Mesenteric fat pad (tissue), 1 donor: ENCODE measurements around the gene ASTN2. TPM values are rescaled to one million over a fixed set of nuclear protein-coding genes. Genes with fewer than 3 reads are reported as not detected.

Source experiments
- DNase-seq: peaks from one replicate; pipeline ENCODE4 v3.0.0-alpha.2; 2020; ENCODE audit warnings: low spot score
- total RNA-seq: library from RNA; stranded (reverse); fragmentation: NEBNext Ultra II Directional; extraction: Animal tissue kit (Norgen Biotek cat#: 25700); gene quantifications from one replicate; pipeline ENCODE4 v1.2.1, GENCODE V29; 2021
- donor health status: DM: yes; HTN: yes; CAD: no.

ASTN2 gene
- total RNA-seq, 1 donor from 2014 or later: 3.1 TPM

- no peak for DNase-seq
Observed at GRCh38 chr9:116451500-116452115, 963.2 kb downstream of the ASTN2 start.

GRCh38 chr9:116450378-116451139, 964.3 kb downstream of the ASTN2 start:
- DNase-seq: no peak

DNA sequence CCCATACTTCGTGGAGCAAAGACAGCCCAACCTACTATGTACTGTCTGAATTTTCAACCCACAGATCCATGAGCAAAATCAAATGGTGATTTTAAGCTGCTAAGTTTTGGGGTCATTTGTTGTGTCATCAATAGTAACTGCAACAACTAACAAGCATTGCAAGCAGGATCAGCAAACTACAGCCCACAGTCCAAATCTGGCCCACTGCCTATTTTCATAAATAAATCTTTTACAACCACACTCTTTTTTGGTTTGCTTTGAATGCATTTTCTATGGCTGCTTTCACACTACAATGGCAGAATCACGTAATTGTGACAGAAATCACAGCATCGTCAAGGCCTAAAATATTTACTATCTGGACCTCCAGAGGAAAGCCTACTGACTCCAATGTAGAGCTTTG, 964.9 kb downstream of the ASTN2 start:
- DNase-seq: no peak

- no peak for DNase-seq
Observed at GRCh38 chr9:116448431-116448830, 966.4 kb downstream of the ASTN2 start.

DNA sequence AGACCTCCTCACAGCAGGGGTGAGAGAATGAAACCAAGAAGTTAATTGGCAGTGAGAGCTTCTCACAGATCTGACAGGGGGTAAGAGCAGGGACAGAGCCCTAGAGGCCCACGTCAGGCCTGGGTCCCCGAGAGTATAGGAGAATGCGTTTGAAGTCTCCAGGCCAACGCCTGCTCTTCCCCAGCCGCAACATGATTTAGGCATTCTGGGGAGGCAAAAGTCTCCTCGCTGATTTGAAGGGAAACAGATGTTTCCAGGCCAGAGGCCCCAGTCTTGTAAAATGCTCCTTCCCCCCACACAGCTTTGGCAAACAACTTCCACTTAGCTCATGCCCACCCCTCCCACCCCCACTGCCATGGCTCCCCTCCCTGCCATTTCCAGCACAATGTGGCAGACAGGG, 966.9 kb downstream of the ASTN2 start:
- no peak for DNase-seq

DNA sequence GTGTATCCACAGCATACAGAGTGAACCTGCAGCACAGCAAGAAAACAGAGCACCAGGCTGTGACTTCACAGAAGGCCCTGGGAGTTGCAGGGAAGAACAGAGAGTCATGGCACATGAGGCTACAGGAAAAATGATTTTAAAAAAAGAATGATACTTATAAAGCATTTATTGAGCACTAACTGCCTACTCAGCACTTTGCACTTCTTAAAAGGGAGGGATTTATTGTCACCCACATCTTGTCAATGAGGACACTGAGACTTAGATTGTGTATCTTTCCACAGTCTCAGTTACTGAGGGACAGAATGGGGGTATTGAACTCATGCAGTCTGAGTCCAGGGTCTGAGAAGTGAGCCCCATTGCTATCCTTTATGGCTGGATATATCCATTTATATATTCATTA, 972.3 kb downstream of the ASTN2 start:
- no peak for DNase-seq

- DNase-seq: no peak
Observed at GRCh38 chr9:116437411-116438370, 977.2 kb downstream of the ASTN2 start.

GRCh38 chr9:116436121-116436520, 978.7 kb downstream of the ASTN2 start:
- DNase-seq: no peak

DNA sequence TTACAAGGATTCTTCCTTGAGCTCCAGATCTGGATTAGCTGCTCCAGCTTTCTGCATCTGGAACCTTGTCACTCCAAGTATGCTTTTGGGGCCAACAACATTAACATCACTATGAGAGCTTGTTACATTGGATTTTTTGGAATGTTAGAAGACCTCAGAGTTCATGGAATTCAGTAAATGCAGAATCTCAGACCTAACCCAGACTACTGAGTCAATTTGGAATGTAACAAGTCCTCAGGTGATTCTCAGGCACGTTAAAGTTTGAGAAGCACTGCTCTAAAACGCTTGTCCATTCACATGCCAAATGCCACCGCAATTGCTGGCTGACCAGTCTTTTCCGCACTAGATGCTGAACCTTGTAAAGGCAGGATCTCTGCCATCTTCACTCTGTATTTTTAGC, 979.2 kb downstream of the ASTN2 start:
- no peak for DNase-seq

- no peak for DNase-seq
Observed at GRCh38 chr9:116434314-116434713, 980.5 kb downstream of the ASTN2 start.

DNA sequence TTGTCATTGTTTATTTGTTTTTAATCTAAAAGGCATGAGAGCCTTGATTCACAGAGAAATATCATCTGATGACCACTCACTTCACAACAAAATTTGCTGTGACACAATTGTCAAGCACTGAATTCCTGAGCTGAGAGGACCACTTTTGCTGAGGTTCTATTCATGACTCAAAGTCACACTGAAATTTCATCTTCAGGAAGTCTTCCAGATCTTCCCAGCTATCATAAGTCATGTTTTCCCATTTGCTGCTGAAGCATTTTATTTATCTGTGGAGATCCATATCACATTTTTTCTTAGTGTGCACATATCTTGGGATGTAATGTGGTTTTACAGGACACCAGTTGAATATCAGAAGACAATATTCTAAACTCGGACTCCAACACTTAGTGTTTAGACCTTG, 982.8 kb downstream of the ASTN2 start:
- no peak for DNase-seq

- DNase-seq: no peak
Observed at GRCh38 chr9:116430849-116431248, 984.0 kb downstream of the ASTN2 start.

DNA sequence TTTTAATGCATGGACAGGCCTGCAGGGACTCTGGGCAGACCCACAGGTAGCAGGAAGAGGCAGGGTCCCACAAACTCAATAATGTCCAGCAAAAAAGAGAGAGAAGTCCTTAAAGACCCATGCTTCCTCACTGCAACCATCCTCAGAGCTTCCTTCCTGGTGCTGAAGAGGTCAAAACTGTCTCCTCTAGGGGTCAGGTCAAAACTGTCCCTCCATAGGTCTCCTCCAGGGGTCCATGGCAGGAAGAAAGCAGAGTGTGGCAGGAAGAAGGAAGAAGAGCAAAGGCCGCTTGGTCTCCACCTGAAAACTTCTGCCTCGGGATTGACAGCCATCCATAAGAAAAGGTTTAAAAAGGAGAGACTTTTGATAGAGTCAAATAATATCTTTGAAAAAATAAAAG, 989.6 kb downstream of the ASTN2 start:
- DNase-seq: no peak

- no peak for DNase-seq
Observed at GRCh38 chr9:116423149-116423548, 991.7 kb downstream of the ASTN2 start.

- no peak for DNase-seq
Observed at GRCh38 chr9:116422119-116422979, 992.5 kb downstream of the ASTN2 start.

- no peak for DNase-seq
Observed at GRCh38 chr9:116420993-116421538, 993.8 kb downstream of the ASTN2 start.

DNA sequence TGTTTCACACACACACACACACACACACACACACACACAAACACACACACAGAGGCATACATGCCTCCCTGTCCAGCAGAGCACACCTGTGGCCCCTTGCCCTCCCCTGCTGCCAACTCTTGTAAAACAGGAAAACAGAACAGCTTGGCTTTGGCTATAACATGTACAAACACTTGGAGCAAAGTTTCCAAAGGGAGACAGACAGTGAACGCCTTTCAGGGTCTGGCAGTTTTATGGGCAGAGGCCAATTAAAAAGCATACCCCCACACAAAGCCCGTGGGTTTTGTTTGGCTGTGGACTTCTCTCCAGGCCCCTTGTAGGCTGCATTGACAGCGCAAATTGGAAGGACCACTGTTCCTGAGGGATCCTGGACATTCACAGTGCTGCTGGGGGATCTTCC, 995.7 kb downstream of the ASTN2 start:
- no peak for DNase-seq

DNA sequence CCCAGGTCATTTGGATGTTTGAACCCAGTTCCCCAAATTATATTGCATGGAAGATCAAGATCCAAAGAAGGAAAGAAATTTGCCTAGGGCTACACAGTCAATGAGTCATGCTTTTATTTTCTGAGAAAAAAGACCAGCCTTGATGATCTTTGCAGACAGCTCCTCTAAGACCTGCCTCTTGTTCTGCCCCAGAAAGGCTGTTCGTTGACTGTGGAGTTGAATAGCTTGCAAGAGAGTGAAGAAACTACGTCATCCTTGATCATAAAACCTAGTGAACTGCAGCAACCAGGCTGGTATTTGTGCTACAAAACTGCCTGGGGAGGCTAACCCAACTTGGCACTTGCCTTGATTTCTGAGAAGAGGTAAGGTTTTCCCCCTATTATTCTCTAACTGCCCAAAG, 997.4 kb downstream of the ASTN2 start:
- DNase-seq: no peak

DNA sequence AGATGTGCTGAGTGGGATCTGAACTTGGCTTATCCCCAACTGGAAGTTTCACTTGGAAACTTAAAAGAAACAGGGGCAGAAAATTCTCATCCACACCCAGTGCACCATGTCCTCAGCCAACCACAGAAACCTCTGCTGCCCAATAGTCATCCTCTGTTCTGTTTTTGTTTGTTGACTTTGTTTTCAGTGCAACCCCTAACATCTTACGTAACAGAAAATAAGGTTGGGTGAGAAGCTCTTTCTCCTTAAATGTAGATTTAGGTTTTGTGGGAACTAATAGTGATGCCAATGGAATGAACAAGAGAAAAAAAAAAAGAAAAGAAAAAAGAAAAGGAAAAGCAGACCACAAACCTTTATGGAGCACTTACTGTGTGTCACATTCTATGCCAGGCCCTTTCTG, 998.4 kb downstream of the ASTN2 start:
- no peak for DNase-seq

- DNase-seq: no peak
Observed at GRCh38 chr9:116414374-116414773, 1000.5 kb downstream of the ASTN2 start.

DNA sequence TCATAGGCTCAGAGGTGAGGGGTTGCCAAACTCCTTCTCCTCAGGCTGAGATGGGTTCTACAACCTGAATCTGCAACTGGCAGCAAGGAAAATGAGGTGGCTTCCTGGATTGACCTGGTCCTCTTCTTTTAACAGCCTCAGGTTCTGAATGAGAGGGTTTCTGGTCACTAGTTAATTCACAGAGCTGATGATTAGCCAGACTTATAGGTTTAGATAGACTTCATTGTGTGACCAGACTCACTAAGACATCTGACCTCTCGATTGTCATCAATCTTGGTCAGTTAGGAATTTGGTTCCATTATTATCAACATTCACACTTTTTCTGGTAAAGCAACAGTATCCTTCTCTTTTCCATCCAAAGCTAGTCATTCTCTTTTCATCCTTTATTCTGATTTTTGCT, 1003.4 kb downstream of the ASTN2 start:
- DNase-seq: no peak
